Smooth muscle cell (in vitro differentiated cells): Measurements from ENCODE around the gene KANSL1. TPM values are rescaled to one million over a fixed set of nuclear protein-coding genes. Genes with fewer than 3 reads are reported as not detected.

ENCODE experiments used
- DNase-seq: peaks from one replicate; lab custom pipeline; 2025; ENCODE audit not compliant: unreplicated experiment; lab: John Stamatoyannopoulos, UW
- H2AFZ ChIP-seq: fragments of 200-600 bp; sonication (generic); 2 replicates; pipeline ENCODE4 v1.6.0; 2016; ENCODE audit warnings: antibody characterized with exemption, low read depth, mild to moderate bottlenecking
- H3F3A ChIP-seq: fragments of 200-600 bp; sonication (generic); 2 replicates; pipeline ENCODE4 v1.6.0; 2017; ENCODE audit warnings: antibody characterized with exemption, low read depth
- H3K27ac ChIP-seq: fragments of 200-600 bp; sonication (generic); 2 replicates; pipeline ENCODE4 v1.5.1; 2016; ENCODE audit warnings: low read depth, mild to moderate bottlenecking
- H3K27me3 ChIP-seq: fragments of 200-600 bp; sonication (generic); 2 replicates; pipeline ENCODE4 v1.6.1; 2016; ENCODE audit warnings: low read depth, mild to moderate bottlenecking
- H3K36me3 ChIP-seq: fragments of 200-600 bp; sonication (generic); 2 replicates; pipeline ENCODE4 v1.5.1; 2016; ENCODE audit warnings: low read depth
- H3K4me1 ChIP-seq: fragments of 200-600 bp; sonication (generic); 2 replicates; pipeline ENCODE4 v1.5.1; 2016; ENCODE audit warnings: low read depth
- H3K4me2 ChIP-seq: fragments of 200-600 bp; sonication (generic); 2 replicates; pipeline ENCODE4 v1.6.0; 2016; ENCODE audit warnings: mild to moderate bottlenecking
- H3K4me3 ChIP-seq: fragments of 200-600 bp; sonication (generic); 2 replicates; pipeline ENCODE4 v1.5.1; 2016; ENCODE audit warnings: mild to moderate bottlenecking
- H3K79me2 ChIP-seq: fragments of 200-600 bp; sonication (generic); 2 replicates; pipeline ENCODE4 v1.6.0; 2016; ENCODE audit warnings: low read depth, mild to moderate bottlenecking
- H3K9ac ChIP-seq: fragments of 200-600 bp; sonication (generic); 2 replicates; pipeline ENCODE4 v1.6.0; 2016; ENCODE audit warnings: low read depth
- H3K9me3 ChIP-seq: fragments of 200-600 bp; sonication (generic); replicated peaks from 2 replicates; pipeline ENCODE4 v1.5.1; 2016; ENCODE audit warnings: low read depth
- H4K20me1 ChIP-seq: fragments of 200-600 bp; sonication (generic); 2 replicates; pipeline ENCODE4 v1.6.0; 2016; ENCODE audit warnings: low read depth
- CTCF ChIP-seq: fragments of 200-600 bp; sonication (generic); IDR thresholded peaks from 2 replicates; pipeline ENCODE4 v1.5.1; 2017; ENCODE audit warnings: borderline replicate concordance, mild to moderate bottlenecking, antibody characterized with exemption; ENCODE audit not compliant: insufficient read depth, poor library complexity, severe bottlenecking
- WGBS: methylation state at CpG from one replicate; pipeline ENCODE4 v1.1.7; 2016; ENCODE audit warnings: low lambda C conversion rate; 5-methylcytosine and 5-hydroxymethylcytosine counted together
- polyA plus RNA-seq: library from polyadenylated mRNA; unstranded; fragments of >200 nt; fragmentation: Nextera tagmentation; extraction: Ambion mirVana; gene quantifications from 2 replicates; pipeline ENCODE4 v1.2.1, GENCODE V29; 2016
- small RNA-seq: library from RNA; depleted of rRNA; stranded (forward); fragments of <200 nt; gene quantifications from one replicate; pipeline ENCODE3, GENCODE V24; 2014
- total RNA-seq: library from RNA; depleted of rRNA; stranded (reverse); fragments of >200 nt; gene quantifications from 2 replicates; pipeline ENCODE4 v1.2.3, GENCODE V29; 2014

KANSL1 gene
- total and polyA plus RNA-seq, 2 experiments from 2014 or later = 16.9 to 69.7 TPM

GRCh38 chr17:45980855-45981254 lies 212.4 kb downstream of the KANSL1 start:
- H2AFZ ChIP-seq = no peak overlapping the region
- no peak for TF ChIP-seq CTCF
- H3K4me1 ChIP-seq = no peaks in the 10 kb centered on the region
- no peaks in the 10 kb centered on the region for H3K27me3 ChIP-seq
- no peaks in the 10 kb centered on the region for H3K36me3 ChIP-seq
- H3K9ac ChIP-seq = no peak overlapping the region
- no peaks in the 10 kb centered on the region for H3K9me3 ChIP-seq
- no peak for DNase-seq
- no peak overlapping the region for H3K27ac ChIP-seq
- no peaks in the 10 kb centered on the region for H4K20me1 ChIP-seq
- no peak overlapping the region for H3K4me3 ChIP-seq
- H3K4me2 ChIP-seq = no peak overlapping the region
- WGBS = 98% methylated on average over 6 of the region's 6 CpGs
- H3K79me2 ChIP-seq = no peaks in the 10 kb centered on the region
- H3F3A ChIP-seq = no peaks in the 10 kb centered on the region

Small RNAs within 50 kb of the gene (small RNA-seq; reads per million reads assigned to genes)
- gene RF00019 = not detected

Other genes with a start within 250 kb of the KANSL1 start
- gene STH, start 194.2 kb downstream of the KANSL1 start, total RNA-seq = not detected in 2 replicates
- 0.78 TPM in 1 of 2 replicates, not detected in the other for gene STH, start 194.2 kb downstream of the KANSL1 start, polyA plus RNA-seq
- 0.99 and 1.8 TPM in 2 replicates for gene LRRC37A, start 101.7 kb upstream of the KANSL1 start, total RNA-seq
- gene LRRC37A, start 101.7 kb upstream of the KANSL1 start, polyA plus RNA-seq = 0.46 and 0.98 TPM in 2 replicates
- gene ARL17B, start 168.3 kb upstream of the KANSL1 start, total RNA-seq = 11.8 and 25.1 TPM in 2 replicates
- 8.2 and 10.4 TPM in 2 replicates for gene ARL17B, start 168.3 kb upstream of the KANSL1 start, polyA plus RNA-seq